HG02763 (cell line): ENCODE results near the gene DPY19L3.
"Not testable (repeated sequence)": the region's sequence is repeated elsewhere in the genome, so short reads cannot be mapped to it uniquely, and the experiment has no call there.

Experiments used
- ATAC-seq: cut with Tn5 transposase; IDR thresholded peaks from one replicate; pipeline ENCODE4 v1.9.1; 2021; ENCODE audit warnings: mild to moderate bottlenecking, moderate library complexity; ENCODE audit not compliant: unreplicated experiment

DPY19L3 gene

GRCh38 chr19:32396046-32396652 lies 9.4 kb upstream of the DPY19L3 start:
- ATAC-seq = no peak

GRCh38 chr19:32397671-32398101 lies 7.9 kb upstream of the DPY19L3 start:
- ATAC-seq = no peak

- no peak for ATAC-seq
These were observed 3.6 kb upstream of the DPY19L3 start for GRCh38 chr19:32401992-32402391.

- ATAC-seq = no peak
These were observed 2.1 kb upstream of the DPY19L3 start for GRCh38 chr19:32403291-32403995.

- ATAC-seq = no peak
These were observed 1.2 kb upstream of the DPY19L3 start for GRCh38 chr19:32404213-32404932.

- ATAC-seq = peak; percentile 15
These were observed 588 bp upstream of the DPY19L3 start for GRCh38 chr19:32404933-32405430.

- ATAC-seq = no peak
These were observed 812 bp downstream of the DPY19L3 start for GRCh38 chr19:32406161-32407003.

GRCh38 chr19:32407004-32407992 lies 1.7 kb downstream of the DPY19L3 start:
- ATAC-seq = no peak

GRCh38 chr19:32415246-32415645 lies 9.7 kb downstream of the DPY19L3 start:
- ATAC-seq = no peak

- no peak for ATAC-seq
These were observed 10.1 kb downstream of the DPY19L3 start for GRCh38 chr19:32415669-32416068.

GRCh38 chr19:32416749-32417456 lies 11.3 kb downstream of the DPY19L3 start:
- no peak for ATAC-seq

GRCh38 chr19:32418155-32418554 lies 12.6 kb downstream of the DPY19L3 start:
- ATAC-seq = no peak

GRCh38 chr19:32421589-32422361 lies 16.2 kb downstream of the DPY19L3 start:
- no peak for ATAC-seq

GRCh38 chr19:32422435-32422834 lies 16.9 kb downstream of the DPY19L3 start:
- no peak for ATAC-seq

- not testable (repeated sequence) for ATAC-seq
These were observed 18.4 kb downstream of the DPY19L3 start for GRCh38 chr19:32423944-32424343.

- no peak for ATAC-seq
These were observed 22.0 kb downstream of the DPY19L3 start for GRCh38 chr19:32427536-32427935.

GRCh38 chr19:32436692-32437091 lies 31.1 kb downstream of the DPY19L3 start:
- no peak for ATAC-seq

GRCh38 chr19:32437096-32437495 lies 31.5 kb downstream of the DPY19L3 start:
- no peak for ATAC-seq
